IMR-90 (cell line): ENCODE results near the gene GALNT12.

Experiments
- BHLHE40 ChIP-seq: fragments of 150-350 bp; IDR thresholded peaks from 2 replicates; pipeline ENCODE4 v1.6.1; 2016; ENCODE audit warnings: mild to moderate bottlenecking, low read depth, low read length
- CHD1 ChIP-seq: IDR thresholded peaks from 2 replicates; pipeline ENCODE4 v1.6.1; 2012; ENCODE audit warnings: low read depth, low read length, improper control_type of control experiment
- MXI1 ChIP-seq: IDR thresholded peaks from 2 replicates; pipeline ENCODE4 v1.6.1; 2012; ENCODE audit warnings: low read depth, mild to moderate bottlenecking, low read length, moderate library complexity, borderline replicate concordance
- NFE2L2 ChIP-seq: fragments of 150-350 bp; IDR thresholded peaks from 2 replicates; pipeline ENCODE4 v1.6.1; 2016; ENCODE audit warnings: low read depth, mild to moderate bottlenecking, low read length
- POLR2A ChIP-seq: IDR thresholded peaks from 2 replicates; pipeline ENCODE4 v1.6.1; 2012; ENCODE audit warnings: mild to moderate bottlenecking, low read depth, low read length
- RAD21 ChIP-seq: IDR thresholded peaks from 2 replicates; pipeline ENCODE4 v1.6.1; 2012; ENCODE audit warnings: low read length, improper control_type of control experiment
- RFX5 ChIP-seq: IDR thresholded peaks from 2 replicates; pipeline ENCODE4 v1.8.0; 2012; ENCODE audit warnings: low read depth, mild to moderate bottlenecking, low read length, moderate library complexity
- SMC3 ChIP-seq: fragments of 150-350 bp; IDR thresholded peaks from 2 replicates; pipeline ENCODE4 v1.6.1; 2016; ENCODE audit warnings: low read depth, mild to moderate bottlenecking, antibody characterized with exemption, low read length, moderate library complexity
- TF ChIP-seq, protein P1 (sequence below): fragments of 150-350 bp; IDR thresholded peaks from 2 replicates; pipeline ENCODE4 v1.6.1; 2017; ENCODE audit warnings: mild to moderate bottlenecking, antibody characterized with exemption, low read length, low read depth
- TF ChIP-seq, protein P2 (sequence below): conservative IDR thresholded peaks from 2 replicates; pipeline ENCODE4 v1.5.1; 2012; ENCODE audit warnings: mild to moderate bottlenecking, low read depth, low read length, improper control_type of control experiment
- TF ChIP-seq, protein P3 (sequence below): fragments of 150-350 bp; IDR thresholded peaks from 2 replicates; pipeline ENCODE4 v1.6.1; 2016; ENCODE audit warnings: low read depth, mild to moderate bottlenecking, low read length, moderate library complexity, borderline replicate concordance

- TF ChIP-seq, protein P1, sequence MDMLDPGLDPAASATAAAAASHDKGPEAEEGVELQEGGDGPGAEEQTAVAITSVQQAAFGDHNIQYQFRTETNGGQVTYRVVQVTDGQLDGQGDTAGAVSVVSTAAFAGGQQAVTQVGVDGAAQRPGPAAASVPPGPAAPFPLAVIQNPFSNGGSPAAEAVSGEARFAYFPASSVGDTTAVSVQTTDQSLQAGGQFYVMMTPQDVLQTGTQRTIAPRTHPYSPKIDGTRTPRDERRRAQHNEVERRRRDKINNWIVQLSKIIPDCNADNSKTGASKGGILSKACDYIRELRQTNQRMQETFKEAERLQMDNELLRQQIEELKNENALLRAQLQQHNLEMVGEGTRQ: no peak
- no peak for TF ChIP-seq RFX5
- TF ChIP-seq, protein P2, sequence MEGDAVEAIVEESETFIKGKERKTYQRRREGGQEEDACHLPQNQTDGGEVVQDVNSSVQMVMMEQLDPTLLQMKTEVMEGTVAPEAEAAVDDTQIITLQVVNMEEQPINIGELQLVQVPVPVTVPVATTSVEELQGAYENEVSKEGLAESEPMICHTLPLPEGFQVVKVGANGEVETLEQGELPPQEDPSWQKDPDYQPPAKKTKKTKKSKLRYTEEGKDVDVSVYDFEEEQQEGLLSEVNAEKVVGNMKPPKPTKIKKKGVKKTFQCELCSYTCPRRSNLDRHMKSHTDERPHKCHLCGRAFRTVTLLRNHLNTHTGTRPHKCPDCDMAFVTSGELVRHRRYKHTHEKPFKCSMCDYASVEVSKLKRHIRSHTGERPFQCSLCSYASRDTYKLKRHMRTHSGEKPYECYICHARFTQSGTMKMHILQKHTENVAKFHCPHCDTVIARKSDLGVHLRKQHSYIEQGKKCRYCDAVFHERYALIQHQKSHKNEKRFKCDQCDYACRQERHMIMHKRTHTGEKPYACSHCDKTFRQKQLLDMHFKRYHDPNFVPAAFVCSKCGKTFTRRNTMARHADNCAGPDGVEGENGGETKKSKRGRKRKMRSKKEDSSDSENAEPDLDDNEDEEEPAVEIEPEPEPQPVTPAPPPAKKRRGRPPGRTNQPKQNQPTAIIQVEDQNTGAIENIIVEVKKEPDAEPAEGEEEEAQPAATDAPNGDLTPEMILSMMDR: no peak
- no peak for TF ChIP-seq SMC3
- TF ChIP-seq BHLHE40: no peak
- TF ChIP-seq NFE2L2: no peak
- TF ChIP-seq RAD21: no peak
- no peak for TF ChIP-seq POLR2A
- no peak for TF ChIP-seq MXI1
- TF ChIP-seq CHD1: no peak
- TF ChIP-seq, protein P3, sequence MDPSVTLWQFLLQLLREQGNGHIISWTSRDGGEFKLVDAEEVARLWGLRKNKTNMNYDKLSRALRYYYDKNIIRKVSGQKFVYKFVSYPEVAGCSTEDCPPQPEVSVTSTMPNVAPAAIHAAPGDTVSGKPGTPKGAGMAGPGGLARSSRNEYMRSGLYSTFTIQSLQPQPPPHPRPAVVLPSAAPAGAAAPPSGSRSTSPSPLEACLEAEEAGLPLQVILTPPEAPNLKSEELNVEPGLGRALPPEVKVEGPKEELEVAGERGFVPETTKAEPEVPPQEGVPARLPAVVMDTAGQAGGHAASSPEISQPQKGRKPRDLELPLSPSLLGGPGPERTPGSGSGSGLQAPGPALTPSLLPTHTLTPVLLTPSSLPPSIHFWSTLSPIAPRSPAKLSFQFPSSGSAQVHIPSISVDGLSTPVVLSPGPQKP: no peak
Measured at GRCh38 chr9:98887918-98888510, 80.5 kb downstream of the GALNT12 start.
